GM12892 (cell line): ENCODE measurements around the gene HOATZ.

Experiments used
- DNase-seq: peaks from one replicate; pipeline ENCODE4 v3.0.0; 2011; ENCODE audit not compliant: insufficient read length
- FAIRE-seq: peaks from 2 replicates; lab custom pipeline; 2011; peaks lifted over from hg19 to GRCh38; lab: Jason Lieb, UNC
- POLR2A ChIP-seq: IDR thresholded peaks from 2 replicates; pipeline ENCODE4 v1.6.1; 2011; ENCODE audit warnings: low read depth, low read length, control low read depth
- POLR2AphosphoS5 ChIP-seq: IDR thresholded peaks from 2 replicates; pipeline ENCODE4 v1.6.1; 2011; ENCODE audit warnings: low read depth, low read length, control low read depth
- TAF1 ChIP-seq: IDR thresholded peaks from 2 replicates; pipeline ENCODE4 v1.6.1; 2011; ENCODE audit warnings: low read depth, mild to moderate bottlenecking, control low read depth, low read length, borderline replicate concordance

The HOATZ gene

DNA sequence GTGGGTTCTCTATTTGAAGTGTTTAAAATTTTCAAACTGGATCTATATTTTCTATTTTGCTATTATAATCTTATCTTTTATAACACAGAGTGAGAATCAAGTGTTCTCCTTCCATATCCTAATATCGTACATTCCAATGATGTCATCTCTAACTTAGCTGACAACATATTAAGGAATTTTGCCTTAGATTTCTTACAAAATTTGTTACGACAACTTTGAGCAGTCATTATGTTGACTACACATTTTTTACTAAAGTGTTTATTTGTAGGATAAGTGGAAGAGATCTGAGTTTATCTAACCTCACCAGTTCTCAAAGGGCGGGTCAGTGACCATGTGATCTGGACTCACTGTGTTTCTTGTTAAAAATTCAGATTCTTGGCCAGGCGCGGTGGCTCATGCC lies 15.1 kb upstream of the HOATZ start:
- DNase-seq (no peak), FAIRE-seq (no peak)
- TF ChIP-seq POLR2AphosphoS5: no peak
- no peak for TF ChIP-seq POLR2A
- no peak for TF ChIP-seq TAF1

DNA sequence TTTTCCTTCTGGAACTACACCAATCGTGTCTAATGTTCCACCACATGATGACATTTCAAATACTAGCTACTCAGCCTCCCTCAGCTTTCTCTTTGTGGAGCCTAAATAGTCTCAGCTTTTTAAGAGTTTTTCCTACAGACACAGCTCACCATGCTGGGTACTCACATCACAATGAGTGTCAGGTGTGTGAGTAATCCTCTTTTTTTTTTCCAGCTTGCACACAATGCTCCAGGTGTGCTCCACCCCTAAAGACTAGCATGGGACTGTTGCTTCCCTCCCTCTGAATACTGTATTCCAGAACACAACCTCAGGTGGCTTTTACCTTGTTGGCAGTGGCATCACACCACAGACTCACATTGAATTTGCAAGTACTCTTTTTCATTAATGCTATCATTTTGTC lies 14.1 kb upstream of the HOATZ start:
- no peak for FAIRE-seq
- no peak for DNase-seq
- TF ChIP-seq POLR2A (no peak), TAF1 (no peak), POLR2AphosphoS5 (no peak)

DNA sequence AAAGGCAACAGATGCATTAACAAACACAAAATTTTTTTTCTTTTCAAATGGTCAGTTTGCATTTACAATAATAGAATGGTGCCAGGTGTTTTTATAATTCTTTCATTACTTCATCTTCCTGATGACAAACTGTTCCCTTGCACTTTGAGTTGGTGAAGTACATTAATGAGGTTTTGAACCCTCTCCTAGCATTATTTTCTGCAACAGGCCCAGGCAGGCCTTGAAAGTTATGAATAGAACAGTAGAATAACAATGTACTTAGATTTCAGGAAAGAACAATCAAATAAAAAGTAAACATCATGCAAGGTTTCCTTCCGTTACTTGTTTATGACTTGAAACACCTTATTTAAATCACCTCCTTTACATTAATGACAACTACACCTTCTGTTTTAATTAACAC lies 12.0 kb upstream of the HOATZ start:
- DNase-seq (no peak), FAIRE-seq (no peak)
- TF ChIP-seq TAF1: no peak
- no peak for TF ChIP-seq POLR2AphosphoS5
- no peak for TF ChIP-seq POLR2A

DNA sequence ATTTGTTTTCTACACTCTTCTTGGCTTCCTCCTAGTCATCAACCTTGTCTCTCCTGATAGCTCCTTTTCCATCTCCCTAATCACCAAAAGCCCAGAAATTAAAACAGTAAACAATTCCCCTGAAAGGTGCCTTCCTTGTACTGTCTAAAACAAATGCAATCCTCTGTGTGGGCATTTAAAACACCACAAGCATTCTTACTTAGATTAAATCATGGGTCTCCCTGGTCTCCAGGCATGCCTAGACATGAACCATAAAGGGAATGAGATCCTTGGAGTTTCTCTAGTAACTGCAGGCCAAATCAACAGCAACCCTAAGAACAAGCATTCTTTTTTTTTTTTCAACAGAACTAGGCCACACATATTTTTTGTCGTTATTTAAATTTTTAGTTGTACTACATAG lies 4.3 kb upstream of the HOATZ start:
- FAIRE-seq: no peak
- DNase-seq: no peak
- no peak for TF ChIP-seq POLR2AphosphoS5
- TF ChIP-seq TAF1: no peak
- no peak for TF ChIP-seq POLR2A

DNA sequence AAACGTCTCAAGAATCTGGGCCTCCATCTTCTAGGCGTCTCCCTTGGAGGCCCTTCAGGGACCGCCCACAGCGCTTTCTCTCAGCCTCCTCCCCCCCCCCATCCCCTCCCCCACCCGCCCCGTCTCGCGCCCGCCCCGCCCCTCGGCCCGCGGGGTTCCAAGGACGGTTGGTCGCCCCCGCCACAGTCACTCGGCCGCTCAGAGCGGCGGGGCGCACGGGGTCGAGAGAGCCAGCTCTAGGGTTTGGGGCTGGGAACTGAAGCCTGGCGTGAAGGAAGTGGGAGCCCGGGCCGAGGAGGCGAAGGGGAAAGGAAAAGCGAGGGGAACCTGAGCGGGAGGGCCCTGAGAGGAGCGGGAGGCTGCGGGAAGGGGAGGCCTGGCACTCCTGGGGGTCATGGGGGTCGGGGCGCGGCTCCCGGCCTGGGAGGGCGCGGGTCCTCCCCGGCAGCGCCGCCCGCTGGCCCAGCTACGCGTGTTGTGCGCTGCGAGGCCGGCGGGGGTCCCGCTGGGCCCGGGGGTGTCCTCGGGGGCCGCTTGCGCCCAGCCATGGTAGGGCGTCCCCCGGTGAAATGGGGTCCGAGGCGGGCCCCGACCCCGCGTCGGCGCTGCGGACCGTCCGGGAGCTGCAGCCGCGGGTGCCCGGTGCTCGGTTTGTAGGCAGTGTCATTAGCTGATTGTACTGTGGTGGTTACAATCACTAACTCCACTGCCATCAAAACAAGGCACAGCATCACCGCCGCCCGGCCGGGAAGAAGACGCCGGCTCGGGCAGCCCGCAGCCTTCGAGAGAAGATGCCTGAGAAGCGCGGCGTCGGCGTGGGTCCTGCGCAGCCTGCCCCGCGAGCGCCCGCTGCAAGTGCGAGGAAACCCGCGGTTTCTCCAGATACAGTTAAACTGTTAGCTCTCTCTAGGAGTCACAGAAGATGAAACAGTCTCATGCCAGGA lies 2.0 kb upstream of the HOATZ start, which contains the start of gene BTG4:
Gene BTG4, minus strand, starts transcription at position 91 of the 944 bp plus-strand sequence. CDS start 13,610 bp downstream, outside the sequence.
- peak; percentile 19 for DNase-seq
- TF ChIP-seq TAF1: no peak
- TF ChIP-seq POLR2A: no peak
- TF ChIP-seq POLR2AphosphoS5: no peak
- peak; percentile 77 for FAIRE-seq

DNA sequence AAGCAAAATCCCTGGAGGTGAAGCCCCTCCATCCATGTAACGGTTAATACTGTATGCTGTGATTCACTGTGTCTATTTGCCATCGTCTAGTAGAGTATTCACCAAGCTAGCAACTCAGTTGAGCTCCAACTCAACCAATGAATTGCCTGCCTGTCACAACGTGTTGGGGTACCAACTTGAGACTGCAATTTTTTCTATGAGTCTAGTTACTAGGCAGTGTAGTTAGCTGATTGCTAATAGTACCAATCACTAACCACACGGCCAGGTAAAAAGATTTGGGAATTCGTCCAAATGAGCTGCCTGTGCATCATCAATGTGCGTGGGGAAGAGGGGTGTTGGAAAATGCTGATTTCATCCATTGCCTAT lies 1.4 kb upstream of the HOATZ start:
- TF ChIP-seq POLR2A (no peak), POLR2AphosphoS5 (no peak), TAF1 (no peak)
- DNase-seq: no peak
- FAIRE-seq: no peak

DNA sequence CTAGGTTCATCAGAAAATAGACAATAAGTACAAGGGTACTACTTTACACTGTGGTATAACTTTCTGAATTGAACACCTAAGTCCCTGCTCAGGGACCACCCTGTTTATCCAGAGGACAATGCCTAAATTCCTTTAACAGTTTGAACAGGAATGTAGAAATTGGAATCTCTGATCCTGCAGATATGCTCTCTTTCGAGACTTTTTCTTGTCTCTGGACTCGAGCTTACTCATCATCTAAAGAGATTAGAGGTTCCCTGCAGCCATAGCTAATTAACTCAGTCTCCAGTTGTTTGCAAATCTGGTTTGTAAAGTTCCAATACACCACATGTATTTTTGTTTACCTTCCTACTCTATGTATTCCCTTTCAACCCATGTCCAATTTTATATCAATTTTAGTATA lies 1.0 kb downstream of the HOATZ start:
- FAIRE-seq (no peak), DNase-seq (no peak)
- TF ChIP-seq POLR2AphosphoS5: no peak
- no peak for TF ChIP-seq TAF1
- TF ChIP-seq POLR2A: no peak

DNA sequence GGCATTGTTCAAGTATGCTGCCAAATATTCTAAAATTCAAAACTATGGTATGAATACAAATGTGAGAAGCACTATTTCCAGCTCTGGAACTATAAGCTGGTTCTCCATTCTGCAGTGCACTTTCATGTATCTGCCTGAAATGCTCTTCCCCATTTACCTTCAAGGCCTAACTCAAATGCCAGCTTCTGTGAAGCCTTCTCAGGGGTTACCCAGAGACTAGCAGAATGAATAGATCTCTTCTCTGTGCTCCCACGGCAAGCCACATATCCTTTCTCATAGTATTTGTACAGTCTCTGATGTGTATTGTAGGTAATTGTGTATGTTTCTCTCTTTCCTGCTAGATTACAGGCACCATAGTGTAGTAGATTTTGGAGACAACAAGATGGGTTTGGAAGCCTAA lies 4.1 kb downstream of the HOATZ start:
- DNase-seq: no peak
- no peak for FAIRE-seq
- TF ChIP-seq POLR2A (no peak), TAF1 (no peak), POLR2AphosphoS5 (no peak)

DNA sequence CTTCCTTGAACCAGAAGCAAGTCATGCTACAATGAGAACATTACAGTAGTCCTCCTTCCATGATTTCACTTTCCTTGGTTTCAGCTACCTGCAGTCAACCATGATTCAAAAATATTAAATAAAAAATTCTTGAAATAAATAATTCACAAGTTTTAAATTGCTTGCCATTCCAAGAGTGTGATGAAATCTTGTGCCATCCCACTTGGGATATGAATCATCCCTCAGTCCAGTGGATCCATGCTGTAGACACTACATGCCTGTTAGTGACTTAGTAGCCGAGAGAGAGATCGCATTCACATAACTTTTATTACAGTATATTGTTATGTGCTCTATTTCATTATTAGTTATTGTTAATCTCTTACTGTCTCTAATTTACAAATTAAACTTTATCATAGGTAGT lies 6.0 kb downstream of the HOATZ start:
- TF ChIP-seq POLR2A (no peak), POLR2AphosphoS5 (no peak), TAF1 (no peak)
- peak; percentile 75 for FAIRE-seq
- DNase-seq: no peak

DNA sequence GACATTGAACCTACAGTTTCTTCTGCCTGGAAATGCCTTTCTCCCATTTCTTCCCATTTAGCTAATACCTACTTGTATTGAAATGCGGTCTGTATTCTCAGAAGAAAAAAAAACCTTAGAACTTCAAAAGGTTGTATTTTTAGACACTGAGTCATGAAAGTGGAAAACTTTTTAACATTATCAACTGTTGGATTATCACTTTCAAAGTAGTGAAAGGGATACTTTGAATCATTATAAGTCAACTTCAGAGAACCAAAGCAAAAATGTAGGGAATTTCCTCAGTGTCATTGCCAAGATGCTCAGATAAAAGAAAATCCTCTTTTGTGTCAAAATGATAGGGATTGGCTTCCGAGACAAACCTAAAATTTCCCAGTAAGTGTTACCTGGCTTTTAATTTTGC lies 6.6 kb downstream of the HOATZ start:
- DNase-seq: no peak
- FAIRE-seq: peak; percentile 51
- TF ChIP-seq POLR2AphosphoS5 (no peak), POLR2A (no peak), TAF1 (no peak)

DNA sequence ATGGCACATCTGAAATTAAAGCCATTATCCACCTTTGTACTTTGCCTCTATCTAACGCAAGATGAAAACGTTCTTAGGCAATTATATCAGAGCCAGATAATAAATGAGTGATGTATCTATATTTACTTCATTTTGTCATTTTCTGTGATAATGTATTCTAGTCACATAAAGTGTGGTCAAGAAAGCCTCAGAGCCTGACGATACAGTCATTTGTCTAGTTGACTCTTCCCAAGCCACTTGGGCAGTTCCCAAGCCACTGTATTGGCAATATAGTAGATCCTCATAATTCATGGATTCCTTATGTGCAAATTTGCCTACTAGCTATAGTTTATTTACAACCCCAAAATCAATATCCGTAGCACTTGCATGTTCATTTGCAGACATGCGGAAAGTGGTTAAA lies 7.8 kb downstream of the HOATZ start:
- DNase-seq (no peak), FAIRE-seq (no peak)
- TF ChIP-seq TAF1: no peak
- TF ChIP-seq POLR2A: no peak
- no peak for TF ChIP-seq POLR2AphosphoS5

DNA sequence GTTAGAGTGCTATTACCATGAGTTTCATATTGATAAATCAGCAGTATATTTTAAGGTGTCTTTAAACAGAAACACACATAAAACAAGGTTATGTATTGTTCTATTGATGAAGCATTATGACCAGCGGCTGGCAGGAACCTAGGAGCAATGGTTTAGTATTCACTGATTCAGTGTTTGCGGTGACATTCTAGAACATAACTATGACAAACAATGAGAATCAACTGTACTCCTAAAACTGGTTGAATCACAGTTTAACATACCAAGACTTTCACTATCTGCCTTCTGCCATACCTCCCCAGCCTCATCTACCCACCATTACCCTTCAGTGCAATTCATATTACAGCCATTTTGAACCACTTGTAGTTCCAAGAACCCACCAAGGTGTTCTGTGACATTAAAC lies 8.8 kb downstream of the HOATZ start:
- DNase-seq: no peak
- TF ChIP-seq POLR2A (no peak), TAF1 (no peak), POLR2AphosphoS5 (no peak)
- no peak for FAIRE-seq
